ENCODE results near the gene CYFIP2.

The CYFIP2 gene

GRCh38 chr5:157370967-157371366 lies 105.0 kb downstream of the CYFIP2 start:
- DNase-seq (ENCODE audit: low read depth in 1 of 2, low spot score in 1 of 2), result no peak
- no peak overlapping the region for H3K4me3 ChIP-seq (replicated peaks; ENCODE audit: insufficient read depth, low read length)
- H3K27ac ChIP-seq (replicated peaks), result no peak overlapping the region
- no peaks in the 10 kb centered on the region for H3K27me3 ChIP-seq (ENCODE audit: insufficient read depth, poor library complexity, severe bottlenecking)
- TF ChIP-seq REST (IDR thresholded peaks at IDR 0.05; ENCODE audit: insufficient replicate concordance, low read depth), result no peak
- no peak for TF ChIP-seq SPI1 (IDR thresholded peaks at IDR 0.05; ENCODE audit: borderline replicate concordance, low read depth)
- no peak for TF ChIP-seq CTCF (IDR thresholded peaks at IDR 0.05; ENCODE audit: insufficient read depth, low read length)
- TF ChIP-seq POLR2AphosphoS5 (IDR thresholded peaks at IDR 0.05; ENCODE audit: low read depth), result no peak
- no peak for TF ChIP-seq GABPA (IDR thresholded peaks at IDR 0.05; ENCODE audit: low read depth)

- no peak overlapping the region for H3K4me3 ChIP-seq (replicated peaks; ENCODE audit: insufficient read depth, low read length)
Measured at GRCh38 chr5:157371655-157372471, 105.9 kb downstream of the CYFIP2 start.

GRCh38 chr5:157372472-157372822 lies 106.5 kb downstream of the CYFIP2 start:
- no peak overlapping the region for H3K27ac ChIP-seq (replicated peaks)
- DNase-seq (ENCODE audit: low read depth in 1 of 2, low spot score in 1 of 2), result no peak
- no peak for TF ChIP-seq REST (IDR thresholded peaks at IDR 0.05; ENCODE audit: insufficient replicate concordance, low read depth)
- no peak for TF ChIP-seq POLR2AphosphoS5 (IDR thresholded peaks at IDR 0.05; ENCODE audit: low read depth)
- no peak for TF ChIP-seq SPI1 (IDR thresholded peaks at IDR 0.05; ENCODE audit: borderline replicate concordance, low read depth)
- TF ChIP-seq CTCF (IDR thresholded peaks at IDR 0.05; ENCODE audit: insufficient read depth, low read length), result no peak
- TF ChIP-seq GABPA (IDR thresholded peaks at IDR 0.05; ENCODE audit: low read depth), result no peak
- H3K27me3 ChIP-seq (ENCODE audit: insufficient read depth, poor library complexity, severe bottlenecking), result no peaks in the 10 kb centered on the region
- H3K4me3 ChIP-seq (replicated peaks; ENCODE audit: insufficient read depth, low read length), result no peak overlapping the region

More at GRCh38 chr5:157371655-157372471, 105.9 kb downstream of the CYFIP2 start:
- Histone ChIP-seq H3K27ac (replicated peaks) (no peak overlapping the region), H3K27me3 (ENCODE audit: insufficient read depth, poor library complexity, severe bottlenecking) (no peaks in the 10 kb centered on the region)
- no peak for DNase-seq (ENCODE audit: low read depth in 1 of 2, low spot score in 1 of 2)
- no peak for TF ChIP-seq SPI1 (IDR thresholded peaks at IDR 0.05; ENCODE audit: borderline replicate concordance, low read depth)

- no peak overlapping the region for H3K4me3 ChIP-seq (replicated peaks; ENCODE audit: insufficient read depth, low read length)
- no peak for DNase-seq (ENCODE audit: low read depth in 1 of 2, low spot score in 1 of 2)
- no peaks in the 10 kb centered on the region for H3K27me3 ChIP-seq (ENCODE audit: insufficient read depth, poor library complexity, severe bottlenecking)
- H3K27ac ChIP-seq (replicated peaks), result no peak overlapping the region
- TF ChIP-seq REST (IDR thresholded peaks at IDR 0.05; ENCODE audit: insufficient replicate concordance, low read depth) (no peak), SPI1 (IDR thresholded peaks at IDR 0.05; ENCODE audit: borderline replicate concordance, low read depth) (no peak), GABPA (IDR thresholded peaks at IDR 0.05; ENCODE audit: low read depth) (no peak), CTCF (IDR thresholded peaks at IDR 0.05; ENCODE audit: insufficient read depth, low read length) (no peak)
Measured at GRCh38 chr5:157378509-157378908, 112.6 kb downstream of the CYFIP2 start.

All from HL-60 (cell line).